ENCODE data around the gene ZDHHC7.

- TF ChIP-seq CTCF (IDR thresholded peaks at IDR 0.05) (peak in 4 of 7 experiments; percentile 9 to 41 (median 23)), POLR2A (IDR thresholded peaks at IDR 0.05) (peak; percentile 90 to 96 (median 94))
Observed at GRCh38 chr16:85027349-85027957, 16.1 kb upstream of the ZDHHC7 start, which contains the start of gene KIAA0513.

Data from body of pancreas (tissue), 4 donors.